NCI-H187 treated with DMSO at 0.1 percent for 48 hours (cell line): Measurements from ENCODE around the gene TMED8.
"Not testable (repeated sequence)": the region's sequence is repeated elsewhere in the genome, so short reads cannot be mapped to it uniquely, and the experiment has no call there.

Experiments
- DNase-seq: peaks from one replicate; lab custom pipeline; 2025; lab: John Stamatoyannopoulos, UW

The TMED8 gene

DNA sequence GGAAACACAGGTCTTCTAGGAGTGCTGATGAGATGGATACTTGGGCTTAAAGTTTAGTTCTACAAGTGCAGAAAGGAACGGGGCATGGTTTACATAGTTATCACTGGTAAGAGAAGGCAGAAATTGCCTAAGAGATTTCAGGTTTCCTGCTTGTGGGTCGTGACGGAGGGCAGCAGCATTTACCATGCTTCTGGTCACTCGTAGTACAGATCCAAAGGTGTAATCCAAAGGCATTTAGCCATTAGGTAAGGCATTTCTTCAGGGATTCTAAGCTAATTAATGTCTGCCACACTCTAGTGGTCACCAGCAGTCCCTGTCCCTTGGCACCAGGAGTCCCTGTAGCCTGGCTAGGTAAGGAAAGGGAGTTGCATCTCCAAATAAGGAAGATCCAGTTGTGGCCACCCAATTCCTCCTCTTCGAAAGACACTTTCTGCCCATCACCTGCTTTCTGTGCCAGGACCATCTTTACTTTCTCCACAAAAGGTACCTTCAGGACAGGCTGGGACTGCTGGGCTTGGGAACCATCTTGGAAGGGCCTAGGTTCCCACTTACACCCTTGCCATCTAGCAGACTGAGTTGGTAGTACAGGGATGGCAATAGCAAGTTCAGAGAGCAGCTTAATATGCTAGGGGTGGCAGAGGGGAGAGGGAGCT is 54.5 kb downstream of the TMED8 start:
- DNase-seq: no peak

DNA sequence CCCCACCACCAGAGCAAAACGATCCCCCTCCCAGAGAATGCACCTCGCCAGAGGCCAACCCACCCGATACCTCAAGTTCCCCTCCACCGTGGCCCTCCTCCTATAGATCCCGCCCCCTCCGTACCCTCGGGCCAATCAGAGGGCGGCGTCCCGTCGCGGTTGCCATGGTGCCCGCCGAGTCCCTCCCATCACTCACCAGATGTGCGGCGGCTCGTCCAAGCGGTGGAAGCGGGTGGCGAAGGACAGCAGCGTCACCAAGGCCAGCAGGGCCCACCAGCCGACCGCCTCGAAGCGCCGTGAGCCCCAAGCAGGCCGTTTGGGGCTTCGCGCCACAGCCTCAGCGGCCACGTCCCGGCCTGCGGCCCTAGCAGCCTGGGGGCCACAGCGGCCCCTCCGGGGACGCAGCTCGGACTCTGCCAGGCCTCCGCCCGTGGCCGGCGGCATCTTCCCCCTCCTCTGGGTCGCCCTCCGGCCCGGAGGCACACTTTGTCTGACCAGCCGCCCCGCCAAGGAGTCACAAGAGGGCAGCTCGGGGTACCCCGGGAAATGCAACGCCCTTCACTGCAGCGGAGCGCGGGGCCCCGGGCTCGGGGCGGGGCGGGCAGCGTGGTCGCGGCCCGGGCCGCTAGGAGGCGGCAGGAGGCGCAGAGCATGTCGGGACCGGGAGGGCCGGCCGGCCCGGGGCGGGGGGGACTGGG is 56.5 kb downstream of the TMED8 start, which contains the start of gene POMT2:
Gene POMT2, minus strand, starts transcription at position 646 of the 698 bp plus-strand sequence. Its CDS starts 202 bp downstream, at position 444.
- peak; percentile 46 for DNase-seq

DNA sequence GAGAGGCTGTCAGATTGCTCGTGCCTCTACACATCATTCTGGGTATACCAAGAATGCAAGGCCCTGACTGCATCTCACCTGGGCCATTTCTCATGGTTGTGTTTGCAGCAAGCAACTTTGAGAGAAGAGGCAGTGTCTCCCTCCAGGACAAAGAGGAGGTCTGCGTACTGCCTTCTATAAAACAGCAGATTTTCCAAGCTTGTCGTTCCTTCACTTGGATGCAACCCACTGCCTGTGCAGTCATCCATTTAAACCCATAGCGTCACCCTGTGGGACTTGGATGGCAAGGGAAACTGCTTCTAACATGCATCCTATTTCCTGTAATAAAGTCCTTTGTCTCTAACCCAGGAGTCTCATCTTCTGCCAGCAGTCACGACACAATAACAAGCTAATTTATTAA is 57.5 kb downstream of the TMED8 start:
- no peak for DNase-seq

DNA sequence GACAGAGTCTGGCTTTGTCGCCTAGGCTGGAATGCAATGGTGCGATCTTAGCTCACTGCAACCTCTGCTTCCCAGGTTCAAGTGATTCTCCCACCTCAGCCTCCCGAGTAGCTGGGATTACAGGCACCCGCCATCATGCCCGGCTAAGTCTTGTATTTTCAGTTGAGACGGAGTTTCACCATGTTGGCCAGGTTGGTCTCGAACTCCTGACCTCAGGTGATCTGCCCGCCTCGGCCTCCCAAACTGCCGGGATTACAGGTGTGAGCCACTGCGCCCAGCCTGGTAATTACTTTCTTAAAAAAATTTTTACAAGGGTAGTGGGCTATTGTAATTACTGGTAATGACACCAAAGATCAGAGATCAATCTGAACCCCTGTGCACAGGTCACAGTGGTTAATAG is 58.1 kb downstream of the TMED8 start:
- not testable (repeated sequence) for DNase-seq

DNA sequence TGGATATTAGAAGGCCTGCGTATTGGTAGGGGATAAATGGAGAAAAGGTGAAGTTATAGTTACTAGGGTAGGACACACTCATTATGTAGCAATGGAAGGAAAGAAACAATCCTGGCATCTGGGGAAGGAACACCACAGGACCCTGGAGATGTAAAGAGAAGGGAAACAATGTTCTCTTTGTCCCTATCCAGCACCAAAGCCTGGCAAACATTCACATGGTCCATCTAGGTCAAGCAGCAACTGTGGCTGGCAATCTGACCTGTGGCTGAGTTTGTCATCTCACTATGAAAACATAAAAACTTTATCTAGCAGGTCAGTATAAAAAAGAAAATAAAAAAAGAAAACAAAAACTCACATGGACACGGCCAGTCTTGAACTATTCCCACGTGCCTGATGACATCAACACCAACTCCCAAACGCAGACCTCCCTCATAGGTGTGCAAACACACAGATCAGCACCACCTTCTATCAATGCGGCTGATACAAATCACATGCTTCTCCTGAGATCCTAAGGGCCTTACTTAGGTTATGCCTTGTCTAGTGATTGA is 58.8 kb downstream of the TMED8 start:
- no peak for DNase-seq

DNA sequence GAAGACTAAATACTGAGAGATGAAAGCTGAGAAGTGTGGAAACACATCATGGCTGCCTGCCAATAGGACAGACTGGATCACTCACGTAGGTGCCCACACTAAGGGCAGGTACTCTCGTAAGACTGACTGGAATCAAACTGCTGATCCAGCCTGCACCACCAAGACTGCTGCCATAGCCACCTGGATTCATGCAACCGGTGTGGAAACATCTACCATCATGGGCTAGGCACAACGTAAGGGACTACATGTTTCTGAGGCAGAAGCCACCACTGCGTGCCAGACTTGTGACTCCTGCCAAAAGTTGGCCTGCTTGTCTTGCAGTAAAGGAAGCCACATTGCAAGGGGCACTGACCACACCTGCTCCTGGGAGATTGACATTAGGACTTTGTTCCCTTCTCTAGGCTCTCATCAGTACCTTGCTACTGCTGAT is 60.0 kb downstream of the TMED8 start:
- no peak for DNase-seq

DNA sequence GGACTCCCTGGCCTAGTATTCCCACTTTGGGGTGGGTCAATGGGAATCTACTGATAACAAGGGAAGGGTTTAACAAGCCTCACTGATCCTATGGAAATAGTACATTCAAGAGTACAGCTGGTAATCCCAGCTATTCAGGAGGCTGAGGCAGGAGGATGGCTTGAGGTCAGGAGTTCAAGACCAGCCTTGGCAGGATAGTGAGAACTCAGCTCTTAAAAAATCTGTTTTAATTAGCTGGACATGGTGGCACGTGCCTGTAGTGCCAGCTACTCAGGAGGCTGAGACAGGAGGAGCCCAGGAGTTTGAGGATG is 60.7 kb downstream of the TMED8 start:
- no peak for DNase-seq

DNA sequence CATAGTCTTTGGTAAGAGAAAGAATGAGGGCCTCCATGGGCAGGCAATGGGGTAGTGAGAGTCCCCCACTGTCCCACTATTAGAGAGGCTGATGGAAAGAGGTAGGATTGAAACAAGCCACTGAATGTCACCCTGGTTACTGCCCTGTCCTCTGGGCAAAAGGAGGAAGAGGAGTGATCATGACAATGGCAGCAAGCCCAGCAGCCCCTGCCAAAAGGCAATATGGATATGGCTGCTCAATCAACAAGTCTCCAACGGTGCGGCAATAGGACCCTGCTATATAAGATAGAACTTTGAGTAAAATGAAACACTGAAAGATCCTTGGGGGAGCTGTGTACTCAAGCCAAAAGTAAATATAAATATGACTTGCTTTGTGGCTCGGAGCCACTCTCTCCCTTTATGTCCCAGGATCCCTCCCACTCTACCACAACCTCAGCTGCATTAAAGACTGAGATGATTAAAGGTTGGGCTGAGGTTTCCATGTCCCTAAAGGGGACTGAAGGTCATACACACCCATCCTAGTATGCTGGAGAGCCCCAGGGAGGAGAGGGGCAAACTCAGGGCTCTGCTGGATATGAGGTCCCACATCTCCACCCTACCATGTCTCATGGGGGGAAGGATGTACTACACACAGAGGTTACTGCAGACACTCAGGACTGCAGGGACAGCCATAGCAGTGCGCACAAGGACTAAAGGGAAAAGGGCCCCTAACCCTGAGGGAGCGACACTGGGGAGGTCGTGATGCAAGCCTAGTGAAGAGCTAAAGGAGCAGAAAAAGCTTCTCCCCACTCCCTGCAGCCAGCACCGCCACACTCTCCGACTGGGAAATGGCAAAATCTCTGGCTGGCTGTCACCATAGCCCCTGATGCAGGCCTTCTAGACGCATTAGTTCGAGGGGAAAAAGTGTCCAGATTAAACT is 62.1 kb downstream of the TMED8 start:
- DNase-seq: no peak

DNA sequence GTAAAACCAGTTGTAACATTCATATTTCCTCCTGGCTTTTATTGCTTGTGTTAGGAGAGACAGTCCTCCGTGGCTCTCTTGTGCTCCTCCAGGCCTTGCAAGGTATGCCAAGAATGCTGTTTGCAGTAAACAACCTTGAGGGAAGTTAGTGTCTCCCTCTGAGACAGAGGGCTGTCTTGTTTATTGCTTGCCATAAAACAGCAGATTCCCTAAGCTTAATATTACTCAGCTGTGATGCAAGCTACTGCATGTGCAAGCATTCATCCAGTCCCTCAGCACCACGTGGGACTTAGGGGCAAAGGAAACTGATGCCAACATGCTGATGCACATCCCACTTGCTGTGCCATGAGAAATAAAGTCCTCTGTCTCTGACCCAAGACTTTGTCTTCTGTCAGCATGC is 62.9 kb downstream of the TMED8 start:
- no peak for DNase-seq

DNA sequence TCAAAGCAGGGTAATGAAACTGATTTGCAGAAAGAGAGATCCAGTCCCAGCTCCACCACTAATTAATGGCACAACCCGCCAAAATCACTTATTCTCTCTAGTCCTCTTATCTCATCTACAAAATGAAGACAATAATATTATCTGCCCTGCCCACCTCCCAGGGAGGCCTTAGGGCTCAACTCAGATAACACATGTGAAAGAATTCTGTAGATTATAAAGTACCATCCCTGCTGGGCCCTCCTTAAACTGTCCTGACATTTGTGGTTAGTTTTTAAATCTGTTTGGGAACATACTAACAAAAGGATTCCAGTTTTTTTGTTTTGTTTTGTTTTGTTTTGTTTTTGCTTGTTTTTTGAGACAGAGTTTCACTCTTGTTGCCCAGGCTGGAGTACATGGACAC is 63.5 kb downstream of the TMED8 start:
- DNase-seq: no peak

DNA sequence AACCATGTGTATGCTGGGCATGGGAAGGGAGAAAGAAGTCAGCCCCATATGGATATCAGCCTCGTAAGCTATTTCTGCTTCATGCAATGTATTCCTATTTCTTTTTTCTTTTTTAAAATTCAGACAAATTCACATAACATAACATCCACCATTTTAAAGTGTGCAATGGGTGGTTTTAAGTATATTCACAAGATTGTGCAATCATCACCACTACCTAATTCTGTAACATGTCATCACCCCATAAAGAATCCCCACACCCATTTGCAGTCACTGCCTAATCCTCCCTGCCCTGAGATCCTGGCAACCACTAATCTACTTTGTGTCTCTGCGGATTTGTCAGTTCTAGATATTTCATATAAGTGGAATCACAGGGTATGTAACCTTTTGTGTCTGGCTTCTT is 65.7 kb downstream of the TMED8 start:
- no peak for DNase-seq

DNA sequence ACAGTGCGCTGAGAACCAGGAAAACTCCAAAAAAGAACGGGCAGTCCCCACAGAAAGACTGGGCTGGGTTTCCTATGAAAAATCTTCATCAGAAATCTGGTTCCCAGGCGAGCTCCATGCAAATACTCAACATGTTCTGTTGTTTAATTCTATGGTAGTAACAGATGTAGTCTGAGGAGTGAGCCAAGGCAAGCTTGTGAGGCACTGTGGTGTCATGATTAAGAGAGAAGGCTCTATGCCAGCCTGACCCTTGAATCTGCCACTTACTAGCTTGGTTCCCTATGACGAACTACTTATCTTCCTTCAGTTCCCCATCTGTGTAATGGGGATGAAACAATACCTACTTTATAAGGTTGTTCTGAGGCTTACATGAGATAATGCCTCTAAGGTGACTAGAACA is 66.9 kb downstream of the TMED8 start:
- no peak for DNase-seq

DNA sequence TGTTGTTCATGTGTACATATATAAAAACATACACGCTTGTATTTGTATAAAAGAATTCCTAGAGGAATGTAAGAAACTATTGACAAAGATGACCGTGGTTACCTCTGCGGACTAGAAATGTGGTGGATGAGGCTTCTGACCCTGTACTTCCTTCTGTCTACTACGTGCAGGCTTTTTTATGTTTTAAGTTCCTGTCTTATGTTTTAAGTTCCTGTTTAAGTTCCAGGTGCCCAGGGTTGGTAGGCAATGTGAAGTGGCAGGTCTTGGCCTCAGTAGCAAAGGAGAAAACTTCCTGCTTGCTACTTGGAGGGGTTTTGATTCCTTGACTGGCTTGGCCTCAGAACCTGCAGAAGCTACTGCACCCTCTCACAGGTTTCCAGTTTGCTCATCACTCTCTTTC is 67.8 kb downstream of the TMED8 start:
- DNase-seq: no peak

DNA sequence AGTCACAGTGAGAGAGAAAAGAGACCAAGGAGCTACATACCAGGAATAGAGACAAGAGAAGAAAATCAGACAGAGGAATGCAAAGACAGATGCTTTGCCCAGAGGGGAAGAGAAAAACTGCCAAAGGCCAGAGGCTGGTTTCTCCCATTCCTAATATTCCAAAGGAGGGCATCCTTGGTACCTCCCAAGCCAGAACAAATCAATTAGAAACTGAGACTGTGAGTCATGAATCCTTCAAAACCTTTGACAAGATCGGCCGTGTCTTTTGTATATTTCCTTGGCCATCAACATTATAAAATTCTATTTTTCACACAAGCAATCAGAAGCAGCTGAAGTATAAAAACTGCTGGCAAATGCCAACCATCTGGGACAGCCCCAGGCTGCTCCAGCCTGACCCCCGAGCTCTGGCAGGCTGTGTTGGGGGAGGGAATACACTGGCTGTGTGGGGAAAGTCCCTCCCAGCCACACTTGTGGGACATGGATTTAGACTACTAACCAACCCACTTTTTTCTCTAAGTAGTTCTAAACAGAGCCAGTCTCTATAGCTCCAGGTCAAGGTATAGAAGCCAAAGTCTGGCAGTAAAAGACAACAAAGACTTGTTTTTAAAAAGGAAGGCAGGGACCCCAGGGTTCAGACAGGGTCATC is 69.9 kb downstream of the TMED8 start:
- no peak for DNase-seq

DNA sequence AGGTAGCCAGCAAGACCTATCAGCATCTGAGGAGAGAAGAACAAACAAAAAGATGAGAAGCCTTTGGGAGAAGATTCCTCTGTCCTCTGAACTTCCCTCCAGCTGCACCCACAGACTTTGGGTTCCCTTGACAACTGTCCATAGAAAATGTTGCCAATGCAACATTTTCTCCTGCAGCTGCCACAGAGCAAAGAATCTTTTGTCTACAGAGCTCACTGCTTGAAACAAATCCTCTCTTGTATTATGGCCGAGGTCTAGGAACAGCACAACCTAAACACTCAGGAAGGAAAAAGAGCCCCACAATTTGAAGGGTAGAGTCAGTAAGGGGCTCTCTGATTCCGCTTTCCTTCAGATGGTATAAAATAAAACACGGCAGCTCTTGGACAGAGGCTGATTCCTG is 70.5 kb downstream of the TMED8 start:
- DNase-seq: no peak

DNA sequence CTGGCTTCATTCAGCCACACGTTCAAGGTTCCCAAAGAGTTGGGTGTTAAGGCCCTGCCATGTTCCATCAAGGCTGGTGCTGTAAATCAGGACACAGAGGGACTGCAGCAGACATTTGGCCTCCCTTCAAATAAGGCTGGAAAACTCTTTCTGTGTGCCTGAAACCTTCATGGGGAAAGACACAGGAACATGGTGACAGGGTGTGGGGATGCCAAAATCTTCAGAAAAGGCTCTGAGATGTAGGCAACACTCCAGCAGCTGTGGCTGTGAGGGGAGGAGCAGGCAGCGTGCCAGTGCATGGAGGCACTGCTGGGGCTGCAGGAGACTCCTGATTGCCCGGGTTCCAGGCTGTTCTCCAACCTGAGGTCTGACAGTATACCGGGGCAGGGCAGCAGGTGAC is 71.2 kb downstream of the TMED8 start:
- DNase-seq: no peak

DNA sequence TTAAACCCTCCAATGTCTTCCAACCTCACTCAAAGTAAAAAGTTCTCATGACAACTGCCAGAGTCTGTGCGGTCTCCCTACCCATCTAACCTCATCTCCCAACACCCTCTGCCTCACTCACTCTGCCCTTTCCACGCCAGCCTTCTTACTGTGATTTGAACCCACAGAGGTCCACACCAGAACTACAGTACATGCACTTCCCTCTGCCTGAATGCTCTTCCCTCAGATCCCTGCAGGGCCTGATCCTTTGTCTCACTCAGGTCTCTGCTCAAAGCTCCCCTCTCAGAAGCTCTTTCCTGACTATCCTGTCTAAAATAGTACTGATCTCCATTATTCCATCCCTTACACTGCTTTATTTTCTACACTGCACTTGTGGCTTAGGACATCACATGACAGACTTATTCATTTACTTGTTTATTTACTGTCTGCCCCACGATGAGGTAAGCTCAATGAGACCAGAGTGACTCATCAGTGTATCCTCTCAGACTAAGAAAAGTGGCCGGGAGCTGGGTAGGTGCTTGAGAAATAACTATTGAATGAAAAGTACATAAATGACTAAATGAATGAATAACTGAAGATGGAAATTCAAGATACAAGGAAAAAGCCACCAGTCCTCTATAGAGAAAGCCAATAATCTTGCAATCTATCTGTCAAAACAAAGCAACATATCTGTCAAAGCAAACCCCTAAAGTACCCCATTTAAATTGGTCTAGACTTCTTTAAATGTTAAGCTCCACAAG is 73.3 kb downstream of the TMED8 start:
- no peak for DNase-seq

DNA sequence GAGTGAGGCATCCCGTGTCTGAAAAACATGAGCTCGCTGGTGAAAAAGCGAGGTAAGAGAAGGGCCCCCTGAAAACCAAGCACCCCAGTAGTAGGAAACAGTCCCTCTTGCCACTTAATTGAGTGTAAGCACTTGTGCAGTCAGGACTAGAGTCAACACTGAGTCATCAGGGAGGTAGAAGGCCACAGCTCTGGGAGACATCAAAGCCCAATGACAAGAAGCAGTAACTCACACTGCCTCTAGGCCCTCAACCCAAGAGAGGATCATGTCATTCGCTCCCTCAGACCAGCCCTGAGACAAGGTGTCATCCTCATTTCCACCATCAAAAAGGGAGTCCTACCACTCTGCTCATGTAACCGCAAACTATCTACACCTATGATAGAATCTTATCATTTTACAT is 74.0 kb downstream of the TMED8 start:
- DNase-seq: no peak

DNA sequence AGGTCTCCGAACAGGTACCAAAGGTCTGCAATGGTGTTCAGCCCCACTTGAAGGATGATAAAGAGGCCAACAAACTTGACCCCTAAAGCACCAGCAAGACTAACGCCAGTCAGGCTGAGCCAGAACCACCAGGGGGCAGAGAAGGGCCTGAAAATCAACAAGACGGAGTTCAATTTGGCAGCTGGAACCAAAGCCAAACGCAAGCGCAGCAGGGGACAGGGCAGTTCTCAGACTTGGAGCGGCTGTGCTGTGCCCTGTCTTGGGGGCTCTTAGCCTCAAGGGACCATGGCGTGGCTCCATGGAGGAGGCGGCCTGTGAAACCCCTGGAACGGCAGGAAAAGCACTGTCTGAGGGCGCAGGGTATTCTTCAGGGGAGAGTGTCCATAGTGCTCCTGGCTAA is 75.8 kb downstream of the TMED8 start:
- no peak for DNase-seq

DNA sequence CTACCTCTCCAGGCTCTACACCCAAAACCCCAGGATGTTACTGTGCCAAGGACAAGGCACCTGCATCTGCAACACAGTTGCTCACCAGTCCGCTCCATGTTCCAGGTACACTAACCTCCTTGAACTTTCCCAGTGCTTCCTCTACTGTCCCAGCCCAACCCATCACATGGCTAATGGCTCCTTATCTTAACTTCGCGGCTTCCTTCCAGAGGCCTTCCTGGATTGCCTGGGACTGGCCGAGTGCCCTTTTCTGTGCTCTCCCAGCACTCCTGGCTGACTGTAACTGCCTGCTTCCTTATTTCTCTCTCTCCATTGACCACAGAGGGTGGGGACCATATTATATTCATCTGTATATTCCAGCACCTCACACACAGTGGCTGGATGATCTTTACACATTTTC is 77.1 kb downstream of the TMED8 start:
- DNase-seq: no peak

DNA sequence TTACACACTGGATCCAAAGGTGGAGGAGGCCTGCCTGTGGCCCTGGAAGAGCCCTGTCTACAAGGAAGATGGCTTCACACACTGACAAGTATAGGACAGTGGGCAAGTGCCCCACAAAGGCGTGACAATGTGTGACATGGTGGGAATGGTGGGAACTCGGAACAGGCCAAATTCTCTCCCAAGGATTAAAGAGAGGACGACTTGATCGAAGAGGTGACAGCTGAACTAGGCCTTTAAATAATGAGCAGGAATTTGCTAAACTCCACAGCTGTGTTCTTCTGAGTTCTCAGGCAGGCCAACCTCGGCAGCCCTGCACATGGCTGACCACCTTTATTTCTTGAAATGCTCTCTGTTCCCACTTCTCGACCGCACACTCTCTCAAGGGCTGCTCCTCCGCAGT is 80.0 kb downstream of the TMED8 start:
- no peak for DNase-seq

DNA sequence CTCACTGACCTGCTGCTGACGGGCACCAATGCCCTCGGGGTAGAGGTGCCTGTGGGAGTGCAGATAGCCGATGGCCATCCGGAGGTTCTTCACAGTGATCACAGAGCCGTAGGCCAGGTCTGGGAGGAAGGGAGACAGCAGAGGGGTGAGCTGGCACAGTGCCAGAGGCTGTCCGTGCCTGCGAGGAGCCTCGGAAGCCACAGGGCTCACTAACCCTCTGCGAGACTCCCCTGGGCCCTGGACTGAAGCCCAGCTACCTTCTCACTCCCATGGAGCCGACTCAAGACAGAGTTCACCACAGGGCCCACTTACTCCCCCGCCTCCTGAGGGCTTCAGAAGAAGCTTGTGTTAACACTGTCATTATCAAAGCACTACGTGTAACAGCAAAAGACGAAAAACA is 80.7 kb downstream of the TMED8 start:
- no peak for DNase-seq
